Astrocyte (in vitro differentiated cells and primary cell): ENCODE measurements around the gene EPB41L1. TPM values are rescaled to one million over a fixed set of nuclear protein-coding genes. Genes with fewer than 3 reads are reported as not detected.

Experiments
- DNase-seq: peaks from one replicate; pipeline ENCODE4 v3.0.0-alpha.2; 2010; ENCODE audit warnings: low read depth
- FAIRE-seq: peaks from 2 replicates; lab custom pipeline; 2011; peaks lifted over from hg19 to GRCh38; lab: Jason Lieb, UNC
- H2AFZ ChIP-seq: 2 replicates; pipeline ENCODE4 v1.6.0; 2012; ENCODE audit warnings: low read depth, low read length, inconsistent platforms
- H3K27ac ChIP-seq: 2 replicates; pipeline ENCODE4 v1.5.1; 2011; ENCODE audit warnings: low read depth, low read length, inconsistent platforms
- H3K27me3 ChIP-seq: 2 replicates; pipeline ENCODE4 v1.6.0; 2011; ENCODE audit warnings: low read length, inconsistent platforms; ENCODE audit not compliant: insufficient read depth
- H3K36me3 ChIP-seq: 2 replicates; pipeline ENCODE4 v1.5.1; 2011; ENCODE audit warnings: low read length, inconsistent platforms; ENCODE audit not compliant: insufficient read depth
- H3K4me1 ChIP-seq: 2 replicates; pipeline ENCODE4 v1.5.1; 2011; ENCODE audit warnings: low read length, inconsistent platforms; ENCODE audit not compliant: insufficient read depth
- H3K4me2 ChIP-seq: 2 replicates; pipeline ENCODE4 v1.6.0; 2012; ENCODE audit warnings: low read length, inconsistent platforms
- H3K4me3 ChIP-seq: 2 replicates; pipeline ENCODE4 v1.5.1; 2011; ENCODE audit warnings: low read depth, mild to moderate bottlenecking, low read length, inconsistent platforms; ENCODE audit not compliant: insufficient read depth
- H3K79me2 ChIP-seq: 2 replicates; pipeline ENCODE4 v1.6.0; 2012; ENCODE audit warnings: mild to moderate bottlenecking, low read length, inconsistent platforms; ENCODE audit not compliant: insufficient read depth
- H3K9ac ChIP-seq: 2 replicates; pipeline ENCODE4 v1.6.0; 2012; ENCODE audit warnings: mild to moderate bottlenecking, low read length, inconsistent platforms
- H3K9me3 ChIP-seq: 2 replicates; pipeline ENCODE4 v1.5.1; 2012; ENCODE audit warnings: low read depth, mild to moderate bottlenecking, low read length, inconsistent platforms; ENCODE audit not compliant: insufficient read depth
- H4K20me1 ChIP-seq: 2 replicates; pipeline ENCODE4 v1.6.0; 2012; ENCODE audit warnings: low read length, inconsistent platforms; ENCODE audit not compliant: insufficient read depth
- H3K27ac Mint-ChIP-seq: one replicate; pipeline ENCODE4 v1.8.0; 2021; ENCODE audit warnings: mild to moderate bottlenecking, mixed read lengths; ENCODE audit not compliant: unreplicated experiment
- H3K27me3 Mint-ChIP-seq: one replicate; pipeline ENCODE4 v1.8.0; 2021; ENCODE audit warnings: low read depth, mixed read lengths; ENCODE audit not compliant: unreplicated experiment
- H3K36me3 Mint-ChIP-seq: one replicate; pipeline ENCODE4 v1.8.0; 2021; ENCODE audit warnings: low read depth, mixed read lengths; ENCODE audit not compliant: unreplicated experiment
- H3K4me1 Mint-ChIP-seq: one replicate; pipeline ENCODE4 v1.8.0; 2021; ENCODE audit warnings: low read depth, mixed read lengths; ENCODE audit not compliant: unreplicated experiment
- H3K4me3 Mint-ChIP-seq: one replicate; pipeline ENCODE4 v1.8.0; 2021; ENCODE audit warnings: mild to moderate bottlenecking, moderate library complexity, mixed read lengths; ENCODE audit not compliant: unreplicated experiment
- H3K9me3 Mint-ChIP-seq: one replicate; pipeline ENCODE4 v1.8.0; 2021; ENCODE audit warnings: mild to moderate bottlenecking, mixed read lengths; ENCODE audit not compliant: unreplicated experiment
- CTCF ChIP-seq: IDR thresholded peaks from 2 replicates; pipeline ENCODE4 v1.5.1; 2011; ENCODE audit warnings: low read depth, mild to moderate bottlenecking, inconsistent platforms, low read length, moderate library complexity; ENCODE audit not compliant: insufficient read depth
- EZH2 ChIP-seq: IDR thresholded peaks from 2 replicates; pipeline ENCODE4 v1.6.1; 2012; ENCODE audit warnings: mild to moderate bottlenecking, low read length, inconsistent platforms; ENCODE audit not compliant: insufficient read depth
- total RNA-seq: library from RNA; stranded (reverse); gene quantifications from 2 replicates; pipeline ENCODE4 v1.2.1, GENCODE V29; 2021

Gene EPB41L1
- total RNA-seq, 1 donor from 2014 or later = 39.4 TPM

GRCh38 chr20:36272547-36273220 is 118.1 kb downstream of the EPB41L1 start:
- FAIRE-seq (no peak), DNase-seq (no peak)
- TF ChIP-seq CTCF (no peak), EZH2 (no peak)
- no peak overlapping the region for H3K4me3 ChIP-seq
- no peaks in the 10 kb centered on the region for H3K79me2 ChIP-seq
- no peaks in the 10 kb centered on the region for H3K9me3 ChIP-seq
- Mint-ChIP-seq H3K9me3 (no peaks in the 10 kb centered on the region), H3K36me3 (no peaks in the 10 kb centered on the region), H3K4me3 (no peak overlapping the region), H3K27ac (no peak overlapping the region), H3K4me1 (peaks cover 7% of the 10 kb centered on the region), H3K27me3 (peaks cover 10% of the 10 kb centered on the region)
- H2AFZ ChIP-seq = no peak overlapping the region
- no peak overlapping the region for H3K4me2 ChIP-seq
- no peaks in the 10 kb centered on the region for H3K4me1 ChIP-seq
- no peaks in the 10 kb centered on the region for H3K36me3 ChIP-seq
- peaks cover 16% of the 10 kb centered on the region for H3K27me3 ChIP-seq
- no peak overlapping the region for H3K27ac ChIP-seq
- H4K20me1 ChIP-seq = no peaks in the 10 kb centered on the region
- no peak overlapping the region for H3K9ac ChIP-seq

- H3K4me1 ChIP-seq = no peaks in the 10 kb centered on the region
- no peaks in the 10 kb centered on the region for H3K36me3 Mint-ChIP-seq
- H3K4me3 Mint-ChIP-seq = no peak overlapping the region
- H3K27ac ChIP-seq = no peak overlapping the region
- no peak overlapping the region for H3K4me3 ChIP-seq
- peaks cover 5% of the 10 kb centered on the region for H3K4me1 Mint-ChIP-seq
- DNase-seq (no peak), FAIRE-seq (no peak)
- H3K79me2 ChIP-seq = no peaks in the 10 kb centered on the region
- H2AFZ ChIP-seq = no peak overlapping the region
- no peak overlapping the region for H3K4me2 ChIP-seq
- no peaks in the 10 kb centered on the region for H4K20me1 ChIP-seq
- H3K36me3 ChIP-seq = no peaks in the 10 kb centered on the region
- H3K9me3 Mint-ChIP-seq = no peaks in the 10 kb centered on the region
- peaks cover 16% of the 10 kb centered on the region for H3K27me3 Mint-ChIP-seq
- no peak overlapping the region for H3K27ac Mint-ChIP-seq
- peaks cover 16% of the 10 kb centered on the region for H3K27me3 ChIP-seq
- no peaks in the 10 kb centered on the region for H3K9me3 ChIP-seq
- H3K9ac ChIP-seq = no peak overlapping the region
- TF ChIP-seq CTCF (peak; percentile 14), EZH2 (no peak)
Observed at GRCh38 chr20:36273414-36274180, 119.1 kb downstream of the EPB41L1 start.
